GM23248 (cell line): ENCODE results near the gene CCM2.

ENCODE experiments used
- EZH2 ChIP-seq: fragments of 200-600 bp; sonication (generic); IDR thresholded peaks from 2 replicates; pipeline ENCODE4 v1.6.1; 2018; ENCODE audit warnings: antibody characterized with exemption, mild to moderate bottlenecking; ENCODE audit not compliant: insufficient read depth, poor library complexity, severe bottlenecking
- EZH2phosphoT487 ChIP-seq: fragments of 200-600 bp; sonication (generic); IDR thresholded peaks from 2 replicates; pipeline ENCODE4 v1.6.1; 2018; ENCODE audit warnings: antibody characterized with exemption, moderate library complexity, mild to moderate bottlenecking, low read depth; ENCODE audit not compliant: insufficient read depth

GRCh38 chr7:44979481-44980392, 20.3 kb upstream of the CCM2 start:
- no peak for TF ChIP-seq EZH2
- no peak for TF ChIP-seq EZH2phosphoT487
